Neuronal stem cell (in vitro differentiated cells): ENCODE measurements around the gene PBXIP1.
"Not testable (repeated sequence)": the region's sequence is repeated elsewhere in the genome, so short reads cannot be mapped to it uniquely, and the experiment has no call there.

ENCODE experiments used
- DNase-seq: peaks from one replicate; pipeline ENCODE4 v3.0.0-alpha.2; 2013; ENCODE audit warnings: low spot score
- H2AFZ ChIP-seq: one replicate; pipeline ENCODE4 v1.6.1; 2013; ENCODE audit warnings: mild to moderate bottlenecking, low read length, inconsistent platforms
- H2AK5ac ChIP-seq: 2 replicates; pipeline ENCODE4 v1.6.1; 2013; ENCODE audit warnings: low read depth, mild to moderate bottlenecking, inconsistent platforms, low read length, moderate library complexity, mixed read lengths
- H2BK120ac ChIP-seq: 2 replicates; pipeline ENCODE4 v1.6.1; 2013; ENCODE audit warnings: low read depth, mild to moderate bottlenecking, inconsistent platforms, low read length, moderate library complexity, mixed read lengths
- H2BK12ac ChIP-seq: one replicate; pipeline ENCODE4 v1.6.1; 2013; ENCODE audit warnings: low read length, inconsistent platforms
- H2BK15ac ChIP-seq: 2 replicates; pipeline ENCODE4 v1.6.1; 2013; ENCODE audit warnings: mild to moderate bottlenecking, low read length, inconsistent platforms, mixed read lengths
- H2BK5ac ChIP-seq: one replicate; pipeline ENCODE4 v1.6.1; 2013; ENCODE audit warnings: inconsistent platforms, mild to moderate bottlenecking, low read length, moderate library complexity
- H3K14ac ChIP-seq: one replicate; pipeline ENCODE4 v1.6.1; 2013; ENCODE audit warnings: low read length, inconsistent platforms
- H3K18ac ChIP-seq: 2 replicates; pipeline ENCODE4 v1.6.1; 2013; ENCODE audit warnings: low read length, inconsistent platforms
- H3K23ac ChIP-seq: 2 replicates; pipeline ENCODE4 v1.6.1; 2013; ENCODE audit warnings: low read depth, mild to moderate bottlenecking, mixed read lengths, low read length, inconsistent platforms; ENCODE audit not compliant: poor library complexity
- H3K27ac ChIP-seq: replicated peaks from 3 replicates; pipeline ENCODE4 v1.5.1; 2013; ENCODE audit warnings: low read length, inconsistent platforms
- H3K27me3 ChIP-seq, 3 experiments: 2 replicates each; pipeline ENCODE4 v1.6.1; 2013; ENCODE audit warnings: low read length in 3 of 3, mild to moderate bottlenecking in 2 of 3, inconsistent platforms in 1 of 3, low read depth in 1 of 3, mixed read lengths in 1 of 3, moderate library complexity in 1 of 3; ENCODE audit not compliant: control insufficient read depth in 3 of 3, insufficient read depth in 3 of 3
- H3K36me3 ChIP-seq, 2 donors: replicated peaks in 1 of 2; 2 replicates each; pipeline ENCODE4 v1.6.1; 2013; ENCODE audit warnings: low read length in 2 of 2; ENCODE audit not compliant: control insufficient read depth in 2 of 2, insufficient read depth in 2 of 2
- H3K4ac ChIP-seq: 2 replicates; pipeline ENCODE4 v1.6.1; 2013; ENCODE audit warnings: inconsistent platforms, mild to moderate bottlenecking, low read length, moderate library complexity
- H3K4me1 ChIP-seq, 2 donors: 1 replicate in 1 of 2; 2 replicates in 1 of 2; pipeline ENCODE4 v1.6.1; 2013; ENCODE audit warnings: low read length in 2 of 2, low read depth in 1 of 2; ENCODE audit not compliant: control insufficient read depth in 2 of 2, insufficient read depth in 1 of 2
- H3K4me2 ChIP-seq: one replicate; pipeline ENCODE4 v1.6.1; 2013; ENCODE audit warnings: mild to moderate bottlenecking, low read length, inconsistent platforms; ENCODE audit not compliant: insufficient read depth, poor library complexity, severe bottlenecking
- H3K4me3 ChIP-seq, 2 donors: 2 replicates each; pipeline ENCODE4 v1.5.1; 2013; ENCODE audit warnings: low read length in 2 of 2, mild to moderate bottlenecking in 2 of 2, inconsistent platforms in 1 of 2, moderate library complexity in 1 of 2
- H3K79me1 ChIP-seq: one replicate; pipeline ENCODE4 v1.6.1; 2013; ENCODE audit warnings: low read depth, mild to moderate bottlenecking, inconsistent platforms, low read length, moderate library complexity
- H3K9ac ChIP-seq: one replicate; pipeline ENCODE4 v1.6.1; 2013; ENCODE audit warnings: mild to moderate bottlenecking, low read depth, low read length, inconsistent platforms; ENCODE audit not compliant: poor library complexity
- H3K9me3 ChIP-seq, 2 donors: replicated peaks in 1 of 2; 2 replicates each; pipeline versions ENCODE3 to v1.6.1; 2013; ENCODE audit warnings: low read length in 2 of 2, mild to moderate bottlenecking in 2 of 2, inconsistent platforms in 1 of 2, low read depth in 1 of 2, mixed read lengths in 1 of 2, moderate library complexity in 1 of 2; ENCODE audit not compliant: control insufficient read depth in 2 of 2, insufficient read depth in 1 of 2
- H4K8ac ChIP-seq: one replicate; pipeline ENCODE4 v1.6.1; 2013; ENCODE audit warnings: low read depth, mild to moderate bottlenecking, inconsistent platforms, low read length, moderate library complexity
- H4K91ac ChIP-seq: one replicate; pipeline ENCODE4 v1.6.1; 2013; ENCODE audit warnings: low read length, low read depth, mild to moderate bottlenecking, inconsistent platforms; ENCODE audit not compliant: poor library complexity
- WGBS, 2 donors: extraction: QIAGEN DNeasy Blood & Tissue Kit; methylation state at CpG; one replicate each; pipeline ENCODE4 v1.1.7; 2013; ENCODE audit warnings: missing lambda C conversion rate in 2 of 2, mixed read lengths in 1 of 2; ENCODE audit not compliant: insufficient read length in 2 of 2, insufficient replicate concordance in 1 of 2; ENCODE audit errors: extremely low coverage in 2 of 2; 5-methylcytosine and 5-hydroxymethylcytosine counted together

The PBXIP1 gene

GRCh38 chr1:154977762-154978161 is 21.9 kb upstream of the PBXIP1 start:
- H3K27ac ChIP-seq: not testable (repeated sequence)

DNA sequence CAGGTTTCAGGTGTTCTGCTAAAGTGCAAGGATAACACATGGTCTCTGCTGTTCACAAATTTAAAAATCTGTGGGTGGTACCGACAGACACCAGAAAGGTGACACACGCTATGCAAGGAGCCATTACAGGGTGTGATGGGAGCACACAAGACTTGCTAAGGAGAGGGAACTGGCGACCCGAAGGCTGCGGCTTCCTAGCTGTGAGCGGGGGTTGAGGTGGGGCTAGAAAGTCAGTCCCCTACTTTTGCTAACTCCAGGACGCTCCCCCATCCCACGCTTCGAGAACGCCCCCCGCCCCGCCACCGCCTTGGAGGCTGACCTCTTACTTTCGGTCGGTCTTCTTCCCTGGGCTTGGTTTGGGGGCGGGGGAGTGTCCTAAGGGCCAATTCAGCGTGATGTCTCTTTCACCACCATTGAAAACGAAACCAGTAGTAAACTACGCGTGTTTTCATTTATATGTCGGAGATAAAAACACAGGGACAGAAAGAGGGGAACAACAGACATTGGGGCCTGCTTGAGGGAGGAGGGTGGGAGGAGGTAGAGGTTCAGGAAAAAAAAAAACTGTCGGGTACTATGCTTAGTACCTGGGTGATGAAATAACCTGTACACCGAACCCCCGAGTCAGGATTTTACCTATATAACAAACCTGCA is 19.6 kb upstream of the PBXIP1 start:
- Histone ChIP-seq H3K27ac (peak overlapping the region; percentile 86), H3K4me1 (peaks cover 18 to 28% of the 10 kb centered on the region in 2 donors), H3K9me3 (no peaks in the 10 kb centered on the region), H3K14ac (no peak overlapping the region), H2BK120ac (no peak overlapping the region), H2BK5ac (peak overlapping the region; percentile 84), H3K18ac (peak overlapping the region; percentile 39), H2AFZ (no peak overlapping the region), H3K4ac (no peak overlapping the region), H3K9ac (peak overlapping the region; percentile 80), H3K27me3 (no peaks in the 10 kb centered on the region), H2BK12ac (no peak overlapping the region), H3K36me3 (peaks cover 11 to 41% of the 10 kb centered on the region in 2 donors), H4K8ac (no peak overlapping the region), H3K79me1 (no peaks in the 10 kb centered on the region), H4K91ac (no peak overlapping the region), H2BK15ac (no peak overlapping the region), H3K4me2 (peak overlapping the region; percentile 93), H3K23ac (no peak overlapping the region), H2AK5ac (no peak overlapping the region), H3K4me3 (peak overlapping the region; percentile 56 to 79)
- no peak for DNase-seq
- WGBS, 2 donors: no CpG with 5 or more reads among the region's 24 CpGs

More at GRCh38 chr1:154977762-154978161, 21.9 kb upstream of the PBXIP1 start:
- H2BK15ac ChIP-seq, H2BK120ac ChIP-seq, H3K9ac ChIP-seq, H3K4ac ChIP-seq, H3K79me1 ChIP-seq, H3K4me3 ChIP-seq, H2BK12ac ChIP-seq, H3K4me2 ChIP-seq, H2AFZ ChIP-seq, DNase-seq, H4K8ac ChIP-seq, H4K91ac ChIP-seq, H3K18ac ChIP-seq, H3K9me3 ChIP-seq, H3K14ac ChIP-seq, H2AK5ac ChIP-seq, H2BK5ac ChIP-seq, H3K23ac ChIP-seq, H3K27me3 ChIP-seq: not testable (repeated sequence)
- WGBS, 2 donors: no CpG with 5 or more reads among the region's 3 CpGs
- Histone ChIP-seq H3K4me1 (peaks cover 5 to 15% of the 10 kb centered on the region in 2 donors), H3K36me3 (peaks cover 13 to 51% of the 10 kb centered on the region in 2 donors)

- no peak overlapping the region for H2BK12ac ChIP-seq
- H3K9ac ChIP-seq: peak overlapping the region; percentile 71
- no peak overlapping the region for H3K14ac ChIP-seq
- H2BK120ac ChIP-seq: no peak overlapping the region
- peak overlapping the region; percentile 58 for H3K18ac ChIP-seq
- no peaks in the 10 kb centered on the region for H3K9me3 ChIP-seq
- no peak overlapping the region for H4K91ac ChIP-seq
- peak overlapping the region; percentile 84 for H2BK5ac ChIP-seq
- peaks cover 4% of the 10 kb centered on the region for H3K79me1 ChIP-seq
- no peak overlapping the region for H2AK5ac ChIP-seq
- H3K4me3 ChIP-seq: peak overlapping the region; percentile 56 to 79
- H2AFZ ChIP-seq: peak overlapping the region; percentile 74
- no peaks in the 10 kb centered on the region for H3K27me3 ChIP-seq
- no peak overlapping the region for H2BK15ac ChIP-seq
- peak overlapping the region; percentile 93 for H3K4me2 ChIP-seq
- peak overlapping the region; percentile 86 for H3K27ac ChIP-seq
- H3K23ac ChIP-seq: peak overlapping the region; percentile 56
- H3K36me3 ChIP-seq: peaks cover 11 to 35% of the 10 kb centered on the region in 2 donors
- no peak overlapping the region for H3K4ac ChIP-seq
- no peak overlapping the region for H4K8ac ChIP-seq
- WGBS, 2 donors: no CpG with 5 or more reads among the region's 30 CpGs
- H3K4me1 ChIP-seq: peaks cover 22 to 31% of the 10 kb centered on the region in 2 donors
- DNase-seq: peak; percentile 99
Measured at GRCh38 chr1:154974808-154975408, 19.0 kb upstream of the PBXIP1 start.

DNA sequence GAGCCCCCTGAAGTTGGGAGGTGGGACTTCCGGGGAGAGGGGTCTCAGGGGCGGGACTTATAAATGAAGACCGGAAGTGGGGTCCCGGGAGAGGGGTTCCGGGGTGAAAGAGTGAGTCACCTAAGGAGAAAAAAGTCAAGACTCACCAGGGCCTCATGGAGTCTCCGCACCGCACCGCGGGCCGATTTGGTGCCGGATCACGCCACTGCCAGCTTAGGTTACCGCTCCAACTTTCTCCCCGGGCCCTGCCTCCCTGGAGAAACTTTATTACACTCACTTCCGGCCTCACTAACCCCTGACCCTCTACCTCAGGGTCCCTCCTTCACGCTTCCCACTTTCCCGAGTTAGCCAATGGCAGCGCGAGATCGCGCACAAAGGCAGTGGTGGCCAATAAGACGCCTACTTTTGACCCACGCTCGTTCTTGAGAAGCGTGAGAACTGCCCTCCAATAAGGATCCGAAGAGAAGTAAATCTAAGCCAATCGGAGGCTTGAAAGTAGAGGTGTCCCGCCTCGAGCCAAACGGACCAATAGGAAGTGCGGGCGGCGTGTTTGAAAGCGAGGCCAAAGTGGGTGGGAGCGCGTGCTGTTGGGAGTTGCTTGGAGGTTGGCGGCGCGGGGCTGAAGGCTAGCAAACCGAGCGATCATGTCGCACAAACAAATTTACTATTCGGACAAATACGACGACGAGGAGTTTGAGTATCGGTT is 18.4 kb upstream of the PBXIP1 start, which contains the start of gene CKS1B:
Gene CKS1B, plus strand, starts transcription at position 580 of the 706 bp plus-strand sequence. Its CDS starts 65 bp downstream, at position 645.
- Histone ChIP-seq H3K27ac (peak within 1 kb of the TSS; percentile 98), H3K4me3 (peak within 1 kb of the TSS; percentile 56 to 86), H3K4me2 (peak within 1 kb of the TSS; percentile 93), H4K8ac (no peak within 1 kb of the TSS), H2AK5ac (no peak within 1 kb of the TSS), H2BK12ac (no peak within 1 kb of the TSS), H3K4me1 (peaks cover 25 to 34% of the 10 kb centered on the region in 2 donors), H2BK5ac (peak within 1 kb of the TSS; percentile 84), H2BK15ac (no peak within 1 kb of the TSS), H3K4ac (no peak within 1 kb of the TSS), H3K18ac (peak within 1 kb of the TSS; percentile 92), H3K14ac (no peak within 1 kb of the TSS), H3K9ac (peak within 1 kb of the TSS; percentile 94), H3K27me3 (no peaks in the 10 kb centered on the region), H4K91ac (no peak within 1 kb of the TSS), H3K79me1 (peaks cover 5% of the 10 kb centered on the region), H3K9me3 (no peaks in the 10 kb centered on the region), H3K23ac (peak within 1 kb of the TSS; percentile 56), H3K36me3 (peaks cover 6 to 29% of the 10 kb centered on the region in 2 donors), H2AFZ (peak within 1 kb of the TSS; percentile 89), H2BK120ac (no peak within 1 kb of the TSS)
- peak; percentile 100 for DNase-seq
- no CpG with 5 or more reads among the region's 47 CpGs for WGBS, 2 donors
